Measurements from ENCODE around the gene GLUD2. TPM values are rescaled to one million over a fixed set of nuclear protein-coding genes. Genes with fewer than 3 reads are reported as not detected.

The GLUD2 gene
- total RNA-seq, 1 experiment from 2014 or later: 0.22 TPM

DNA sequence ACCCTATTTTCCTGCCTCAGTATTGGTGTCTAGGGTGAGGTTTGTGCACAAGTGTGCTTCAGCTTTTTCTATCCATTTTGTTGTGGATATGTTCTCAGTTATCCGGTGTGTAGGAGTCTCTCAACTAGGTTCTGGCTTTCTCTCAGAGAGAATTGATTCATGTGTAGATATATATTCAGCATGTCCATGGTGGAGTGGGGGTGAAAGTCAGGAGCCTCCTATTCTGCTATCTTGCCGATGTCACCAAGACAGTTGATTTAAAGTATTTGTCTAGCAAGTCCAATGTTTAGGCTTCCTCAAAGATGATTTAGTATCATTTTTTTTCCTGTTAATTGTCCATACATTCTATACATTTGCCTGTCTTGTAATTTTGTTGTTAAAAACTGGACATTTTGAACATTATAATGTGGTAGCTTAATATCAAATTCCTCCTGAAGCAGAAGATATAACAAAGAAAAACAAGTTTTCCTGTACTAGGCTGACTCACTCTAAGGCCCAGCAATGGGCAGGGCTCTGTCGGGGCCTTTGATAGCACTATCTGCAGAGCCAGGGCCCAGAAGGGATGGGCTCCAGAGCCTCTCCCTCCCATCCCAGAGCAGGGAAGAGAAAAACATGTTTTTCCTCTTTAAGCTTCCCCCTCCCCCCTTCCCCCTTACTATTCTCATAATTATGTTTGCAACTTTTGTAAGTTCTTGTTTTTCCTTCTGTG lies 37.6 kb downstream of the GLUD2 start (continued):
- TF ChIP-seq CEBPB (IDR thresholded peaks at IDR 0.05; ENCODE audit: low read depth): no peak
- TF ChIP-seq, protein P1, sequence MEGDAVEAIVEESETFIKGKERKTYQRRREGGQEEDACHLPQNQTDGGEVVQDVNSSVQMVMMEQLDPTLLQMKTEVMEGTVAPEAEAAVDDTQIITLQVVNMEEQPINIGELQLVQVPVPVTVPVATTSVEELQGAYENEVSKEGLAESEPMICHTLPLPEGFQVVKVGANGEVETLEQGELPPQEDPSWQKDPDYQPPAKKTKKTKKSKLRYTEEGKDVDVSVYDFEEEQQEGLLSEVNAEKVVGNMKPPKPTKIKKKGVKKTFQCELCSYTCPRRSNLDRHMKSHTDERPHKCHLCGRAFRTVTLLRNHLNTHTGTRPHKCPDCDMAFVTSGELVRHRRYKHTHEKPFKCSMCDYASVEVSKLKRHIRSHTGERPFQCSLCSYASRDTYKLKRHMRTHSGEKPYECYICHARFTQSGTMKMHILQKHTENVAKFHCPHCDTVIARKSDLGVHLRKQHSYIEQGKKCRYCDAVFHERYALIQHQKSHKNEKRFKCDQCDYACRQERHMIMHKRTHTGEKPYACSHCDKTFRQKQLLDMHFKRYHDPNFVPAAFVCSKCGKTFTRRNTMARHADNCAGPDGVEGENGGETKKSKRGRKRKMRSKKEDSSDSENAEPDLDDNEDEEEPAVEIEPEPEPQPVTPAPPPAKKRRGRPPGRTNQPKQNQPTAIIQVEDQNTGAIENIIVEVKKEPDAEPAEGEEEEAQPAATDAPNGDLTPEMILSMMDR (IDR thresholded peaks at IDR 0.05 in 2 of 3, conservative IDR thresholded peaks at IDR 0.05 in 1 of 3; ENCODE audit: borderline replicate concordance in 1 of 3, insufficient read depth in 1 of 3, low read depth in 2 of 3, low read length in 2 of 3): no peak

DNA sequence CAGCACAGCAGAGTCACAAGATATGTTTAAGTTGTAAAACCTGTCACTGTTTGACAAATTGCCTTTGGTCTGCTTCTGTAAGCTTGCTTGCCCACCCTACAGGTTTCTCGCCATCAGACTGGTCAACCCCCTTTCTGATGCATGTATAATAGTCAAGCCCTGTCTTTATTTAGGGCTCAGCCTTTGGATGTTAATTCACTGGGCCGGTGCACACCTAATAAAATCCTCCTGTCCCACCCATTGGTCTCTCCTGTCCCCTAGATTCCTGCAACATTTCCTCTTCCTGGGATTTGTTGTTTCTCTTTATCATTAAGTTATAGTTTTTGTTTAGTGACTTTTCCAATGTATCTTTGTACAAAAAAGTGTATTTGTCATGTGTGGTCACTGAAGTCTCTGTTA lies 38.2 kb downstream of the GLUD2 start:
- intact Hi-C loops (cut with micrococcal nuclease): no loop called here
- Histone ChIP-seq H3K27ac (ENCODE audit: low read depth, low read length) (no peak overlapping the region), H3K9me3 (ENCODE audit: control insufficient read depth in 1 of 2, insufficient read depth in 1 of 2, low read depth in 1 of 2, low read length in 2 of 2) (no peaks in the 10 kb centered on the region), H3K27me3 (ENCODE audit: insufficient read depth, low read length) (no peaks in the 10 kb centered on the region), H3K4me3 (replicated peaks in 1 of 2; ENCODE audit: low read depth in 1 of 2, low read length in 2 of 2) (no peak overlapping the region), H3K4me2 (ENCODE audit: low read length) (no peak overlapping the region), H2AFZ (ENCODE audit: low read depth, low read length, poor library complexity, severe bottlenecking) (no peak overlapping the region), H3K79me2 (ENCODE audit: insufficient read depth, low read length) (no peaks in the 10 kb centered on the region), H3K9ac (ENCODE audit: low read length) (no peak overlapping the region), H3K9me2 (ENCODE audit: insufficient read depth) (no peaks in the 10 kb centered on the region), H3K4me1 (ENCODE audit: control insufficient read depth in 1 of 2, insufficient read depth in 2 of 2, low read length in 2 of 2) (no peaks in the 10 kb centered on the region), H3K36me3 (ENCODE audit: control insufficient read depth in 1 of 2, insufficient read depth in 2 of 2, low read length in 2 of 2) (no peaks in the 10 kb centered on the region), H4K20me1 (ENCODE audit: insufficient read depth) (no peaks in the 10 kb centered on the region)
- DNase-seq (ENCODE audit: low read depth, low spot score) (no peak), ATAC-seq (no peak)
- CTCF ChIA-PET: no interaction called here
- RAD21 ChIA-PET (ENCODE audit: low non-redundant PET in 1 of 2, low total read pairs in 2 of 2, uncharacterized antibody in 2 of 2, unreplicated experiment in 2 of 2): no interaction called here
- no TSS peak for BruUV-seq (replicated peaks)
- POLR2A ChIA-PET: no interaction called here
- TF ChIP-seq EZH2phosphoT487 (IDR thresholded peaks at IDR 0.05; ENCODE audit: borderline replicate concordance) (no peak), POLR2A (IDR thresholded peaks at IDR 0.05; ENCODE audit: borderline replicate concordance, extremely low read depth, insufficient read depth, insufficient read length) (no peak), YY1 (IDR thresholded peaks at IDR 0.05; ENCODE audit: extremely low read depth, insufficient replicate concordance, low read depth, low read length) (no peak), POLR2AphosphoS5 (IDR thresholded peaks at IDR 0.05; ENCODE audit: low read depth, low read length) (no peak), EGR1 (IDR thresholded peaks at IDR 0.05; ENCODE audit: low read depth) (no peak), SRF (IDR thresholded peaks at IDR 0.05; ENCODE audit: low read depth) (no peak), FOSL1 (IDR thresholded peaks at IDR 0.05; ENCODE audit: low read depth) (no peak), JUND (IDR thresholded peaks at IDR 0.05) (no peak), TCF7L2 (IDR thresholded peaks at IDR 0.05; ENCODE audit: borderline replicate concordance, extremely low read depth, insufficient read depth, insufficient read length) (no peak), ZNF274 (IDR thresholded peaks at IDR 0.05; ENCODE audit: low read depth, low read length) (no peak), RAD21 (IDR thresholded peaks at IDR 0.05; ENCODE audit: low read depth) (no peak), ELF1 (IDR thresholded peaks at IDR 0.05; ENCODE audit: borderline replicate concordance, low read depth) (no peak), ZFX (IDR thresholded peaks at IDR 0.05) (no peak)
- TF ChIP-seq, protein P2, sequence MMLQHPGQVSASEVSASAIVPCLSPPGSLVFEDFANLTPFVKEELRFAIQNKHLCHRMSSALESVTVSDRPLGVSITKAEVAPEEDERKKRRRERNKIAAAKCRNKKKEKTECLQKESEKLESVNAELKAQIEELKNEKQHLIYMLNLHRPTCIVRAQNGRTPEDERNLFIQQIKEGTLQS (IDR thresholded peaks at IDR 0.05): no peak
- TF ChIP-seq, protein P3, sequence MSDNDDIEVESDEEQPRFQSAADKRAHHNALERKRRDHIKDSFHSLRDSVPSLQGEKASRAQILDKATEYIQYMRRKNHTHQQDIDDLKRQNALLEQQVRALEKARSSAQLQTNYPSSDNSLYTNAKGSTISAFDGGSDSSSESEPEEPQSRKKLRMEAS (IDR thresholded peaks at IDR 0.05): no peak
- TF ChIP-seq, protein P4, sequence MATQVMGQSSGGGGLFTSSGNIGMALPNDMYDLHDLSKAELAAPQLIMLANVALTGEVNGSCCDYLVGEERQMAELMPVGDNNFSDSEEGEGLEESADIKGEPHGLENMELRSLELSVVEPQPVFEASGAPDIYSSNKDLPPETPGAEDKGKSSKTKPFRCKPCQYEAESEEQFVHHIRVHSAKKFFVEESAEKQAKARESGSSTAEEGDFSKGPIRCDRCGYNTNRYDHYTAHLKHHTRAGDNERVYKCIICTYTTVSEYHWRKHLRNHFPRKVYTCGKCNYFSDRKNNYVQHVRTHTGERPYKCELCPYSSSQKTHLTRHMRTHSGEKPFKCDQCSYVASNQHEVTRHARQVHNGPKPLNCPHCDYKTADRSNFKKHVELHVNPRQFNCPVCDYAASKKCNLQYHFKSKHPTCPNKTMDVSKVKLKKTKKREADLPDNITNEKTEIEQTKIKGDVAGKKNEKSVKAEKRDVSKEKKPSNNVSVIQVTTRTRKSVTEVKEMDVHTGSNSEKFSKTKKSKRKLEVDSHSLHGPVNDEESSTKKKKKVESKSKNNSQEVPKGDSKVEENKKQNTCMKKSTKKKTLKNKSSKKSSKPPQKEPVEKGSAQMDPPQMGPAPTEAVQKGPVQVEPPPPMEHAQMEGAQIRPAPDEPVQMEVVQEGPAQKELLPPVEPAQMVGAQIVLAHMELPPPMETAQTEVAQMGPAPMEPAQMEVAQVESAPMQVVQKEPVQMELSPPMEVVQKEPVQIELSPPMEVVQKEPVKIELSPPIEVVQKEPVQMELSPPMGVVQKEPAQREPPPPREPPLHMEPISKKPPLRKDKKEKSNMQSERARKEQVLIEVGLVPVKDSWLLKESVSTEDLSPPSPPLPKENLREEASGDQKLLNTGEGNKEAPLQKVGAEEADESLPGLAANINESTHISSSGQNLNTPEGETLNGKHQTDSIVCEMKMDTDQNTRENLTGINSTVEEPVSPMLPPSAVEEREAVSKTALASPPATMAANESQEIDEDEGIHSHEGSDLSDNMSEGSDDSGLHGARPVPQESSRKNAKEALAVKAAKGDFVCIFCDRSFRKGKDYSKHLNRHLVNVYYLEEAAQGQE (IDR thresholded peaks at IDR 0.05; ENCODE audit: low read depth): no peak
